Measurements from ENCODE around the gene ATRIP.

Gene ATRIP

GRCh38 chr3:48406443-48407431, 39.8 kb upstream of the ATRIP start:
- no peak for DNase-seq (ENCODE audit: low read depth)
- no peak for TF ChIP-seq CTCF (IDR thresholded peaks at IDR 0.05; ENCODE audit: insufficient read depth, low read depth, low read length, missing control alignments)

GRCh38 chr3:48407542-48408099, 38.9 kb upstream of the ATRIP start:
- no peak for DNase-seq (ENCODE audit: low read depth)
- no peak overlapping the region for H3K4me3 ChIP-seq (ENCODE audit: low read depth, low read length)
- no peak for TF ChIP-seq CTCF (IDR thresholded peaks at IDR 0.05; ENCODE audit: insufficient read depth, low read depth, low read length, missing control alignments)

More at GRCh38 chr3:48406443-48407431, 39.8 kb upstream of the ATRIP start:
- no peak overlapping the region for H3K4me3 ChIP-seq (ENCODE audit: low read depth, low read length)

- no peak for DNase-seq (ENCODE audit: low read depth)
- H3K4me3 ChIP-seq (ENCODE audit: low read depth, low read length): no peak overlapping the region
- TF ChIP-seq CTCF (IDR thresholded peaks at IDR 0.05; ENCODE audit: insufficient read depth, low read depth, low read length, missing control alignments): peak; percentile 19
Observed at GRCh38 chr3:48408823-48409281, 37.7 kb upstream of the ATRIP start.

- no peak for DNase-seq (ENCODE audit: low read depth)
- TF ChIP-seq CTCF (IDR thresholded peaks at IDR 0.05; ENCODE audit: insufficient read depth, low read depth, low read length, missing control alignments): no peak
- H3K4me3 ChIP-seq (ENCODE audit: low read depth, low read length): no peak overlapping the region
Observed at GRCh38 chr3:48409291-48410201, 37.0 kb upstream of the ATRIP start.

- TF ChIP-seq CTCF (IDR thresholded peaks at IDR 0.05; ENCODE audit: insufficient read depth, low read depth, low read length, missing control alignments): no peak
- H3K4me3 ChIP-seq (ENCODE audit: low read depth, low read length): no peak overlapping the region
- no peak for DNase-seq (ENCODE audit: low read depth)
Observed at GRCh38 chr3:48410205-48411040, 36.1 kb upstream of the ATRIP start.
